ENCODE measurements around the gene GRM8.
A peak's percentile ranks its signal among the peaks of the same experiment; 100 is the strongest.

GRM8 gene

GRCh38 chr7:126656165-126656564 is 596.6 kb downstream of the GRM8 start:
- DNase-seq = no peak

- peak; percentile 16 for DNase-seq
Observed at GRCh38 chr7:126637538-126637937, 615.2 kb downstream of the GRM8 start.

GRCh38 chr7:126635545-126635944 is 617.2 kb downstream of the GRM8 start:
- DNase-seq = peak; percentile 65

- peak; percentile 7 for DNase-seq
Observed at GRCh38 chr7:126608339-126608776, 644.4 kb downstream of the GRM8 start.

GRCh38 chr7:126606331-126606730 is 646.4 kb downstream of the GRM8 start:
- DNase-seq = no peak

GRCh38 chr7:126605553-126605952 is 647.2 kb downstream of the GRM8 start:
- DNase-seq = peak; percentile 44

GRCh38 chr7:126605056-126605455 is 647.7 kb downstream of the GRM8 start:
- peak; percentile 98 for DNase-seq

- DNase-seq = peak; percentile 97
Observed at GRCh38 chr7:126589068-126589684, 663.6 kb downstream of the GRM8 start.

GRCh38 chr7:126578338-126578737 is 674.4 kb downstream of the GRM8 start:
- peak; percentile 99 for DNase-seq

- peak; percentile 40 for DNase-seq
Observed at GRCh38 chr7:126574276-126575250, 678.2 kb downstream of the GRM8 start.

- no peak for DNase-seq
Observed at GRCh38 chr7:126570845-126571244, 681.9 kb downstream of the GRM8 start.

GRCh38 chr7:126569402-126569801 is 683.3 kb downstream of the GRM8 start:
- DNase-seq = no peak

GRCh38 chr7:126557271-126557670 is 695.5 kb downstream of the GRM8 start:
- DNase-seq = no peak

- DNase-seq = no peak
Observed at GRCh38 chr7:126541406-126541805, 711.3 kb downstream of the GRM8 start.

- DNase-seq = no peak
Observed at GRCh38 chr7:126535176-126535575, 717.6 kb downstream of the GRM8 start.

- no peak for DNase-seq
Observed at GRCh38 chr7:126533715-126534114, 719.0 kb downstream of the GRM8 start.

GRCh38 chr7:126529833-126530232 is 722.9 kb downstream of the GRM8 start:
- DNase-seq = no peak

- DNase-seq = no peak
Observed at GRCh38 chr7:126529254-126529653, 723.5 kb downstream of the GRM8 start.

- no peak for DNase-seq
Observed at GRCh38 chr7:126525906-126526305, 726.8 kb downstream of the GRM8 start.

- DNase-seq = no peak
Observed at GRCh38 chr7:126524967-126525366, 727.8 kb downstream of the GRM8 start.

- no peak for DNase-seq
Observed at GRCh38 chr7:126511046-126511445, 741.7 kb downstream of the GRM8 start.

GRCh38 chr7:126501617-126502016 is 751.1 kb downstream of the GRM8 start:
- peak; percentile 89 for DNase-seq

- no peak for DNase-seq
Observed at GRCh38 chr7:126499481-126499880, 753.3 kb downstream of the GRM8 start.

GRCh38 chr7:126495733-126496132 is 757.0 kb downstream of the GRM8 start:
- DNase-seq = no peak
